Activated CD4-positive, alpha-beta T cell treated with anti-CD3 and anti-CD28 coated beads, Interleukin-2, amount 10 ng/mL, durations not matched to agents 7 days and 5 days (primary cell): Measurements from ENCODE around the gene LRRC8D. TPM values are rescaled to one million over a fixed set of nuclear protein-coding genes. Genes with fewer than 3 reads are reported as not detected.

Source experiments
- CTCF ChIA-PET: fragments of 350-600 bp; sonication (Branson Sonifier 250); formaldehyde crosslinking; loops from one replicate; lab custom pipeline; 2021; ENCODE audit warnings: antibody characterized with exemption; lab: Charles Lee
- POLR2A ChIA-PET: fragments of 350-600 bp; sonication (Branson Sonifier 250); formaldehyde crosslinking; loops from one replicate; lab custom pipeline; 2021; ENCODE audit warnings: antibody characterized with exemption; lab: Charles Lee
- DNase-seq: peaks from one replicate; pipeline ENCODE4 v3.0.0-alpha.2; 2020
- H3K27ac Mint-ChIP-seq: one replicate; pipeline ENCODE4 v1.8.0; 2021; ENCODE audit warnings: mild to moderate bottlenecking, moderate library complexity, mixed read lengths
- H3K27me3 Mint-ChIP-seq: one replicate; pipeline ENCODE4 v1.8.0; 2021; ENCODE audit warnings: mixed read lengths
- H3K36me3 Mint-ChIP-seq: one replicate; pipeline ENCODE4 v1.8.0; 2021; ENCODE audit warnings: low read depth, mixed read lengths
- H3K4me1 Mint-ChIP-seq: one replicate; pipeline ENCODE4 v1.8.0; 2021; ENCODE audit warnings: mixed read lengths
- H3K4me3 Mint-ChIP-seq: one replicate; pipeline ENCODE4 v1.8.0; 2021; ENCODE audit warnings: mild to moderate bottlenecking, moderate library complexity, mixed read lengths
- H3K9me3 Mint-ChIP-seq: one replicate; pipeline ENCODE4 v1.8.0; 2021; ENCODE audit warnings: mixed read lengths
- total RNA-seq, 2 experiments: library from RNA; stranded (reverse); gene quantifications; one replicate each; pipeline ENCODE4 v1.2.3, GENCODE V29; 2021

The LRRC8D gene
- total RNA-seq, 2 experiments from 2014 or later, result 31.8 to 41.0 TPM

- no peak overlapping the region for H3K4me3 Mint-ChIP-seq
- no peaks in the 10 kb centered on the region for H3K4me1 Mint-ChIP-seq
- H3K27me3 Mint-ChIP-seq, result no peaks in the 10 kb centered on the region
- H3K9me3 Mint-ChIP-seq, result no peaks in the 10 kb centered on the region
- ChIA-PET CTCF (no interaction called here), POLR2A (no interaction called here)
- H3K27ac Mint-ChIP-seq, result no peak overlapping the region
- peaks cover 15% of the 10 kb centered on the region for H3K36me3 Mint-ChIP-seq
- DNase-seq, result no peak
Observed at GRCh38 chr1:89939059-89939570, 118.3 kb downstream of the LRRC8D start.

DNA sequence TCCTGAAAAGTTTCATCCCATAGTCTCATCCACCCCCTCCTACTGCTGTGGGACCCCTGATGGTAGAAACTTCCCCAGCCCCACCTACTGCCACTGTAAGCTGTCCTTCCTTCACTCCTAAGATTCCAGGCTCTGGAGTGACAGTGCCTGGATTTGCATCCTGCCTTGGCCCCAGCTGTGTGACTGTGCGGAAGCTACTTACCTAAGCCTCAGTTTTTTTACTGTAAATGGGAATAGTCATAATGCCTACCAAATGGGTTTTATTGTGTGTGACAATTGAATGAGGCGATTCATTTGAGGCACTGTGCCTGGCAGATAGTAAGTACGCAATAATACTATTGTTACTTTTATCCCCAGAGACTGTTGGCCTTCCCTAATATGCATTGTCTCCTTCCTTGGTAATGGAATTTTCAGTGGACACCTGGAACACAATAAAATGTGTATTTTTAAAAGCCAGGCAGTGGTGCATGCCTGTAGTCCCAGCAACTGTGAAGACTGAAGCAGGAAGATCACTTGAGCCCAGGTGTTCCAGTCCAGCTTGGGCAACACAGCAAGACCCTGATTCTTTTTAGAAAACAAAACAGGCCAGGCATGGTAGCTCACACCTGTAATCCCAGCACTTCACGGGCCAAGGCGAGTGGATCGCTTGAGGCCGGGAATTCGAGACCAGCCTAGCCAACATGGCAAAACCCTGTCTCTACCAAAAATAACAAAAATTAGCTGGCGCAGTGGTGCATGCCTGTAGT is 119.0 kb downstream of the LRRC8D start:
- ChIA-PET CTCF (no interaction called here), POLR2A (no interaction called here)
- Mint-ChIP-seq H3K4me3 (no peak overlapping the region), H3K4me1 (no peaks in the 10 kb centered on the region), H3K27ac (no peak overlapping the region), H3K9me3 (no peaks in the 10 kb centered on the region), H3K36me3 (peaks cover 11% of the 10 kb centered on the region), H3K27me3 (no peaks in the 10 kb centered on the region)
- DNase-seq, result no peak

DNA sequence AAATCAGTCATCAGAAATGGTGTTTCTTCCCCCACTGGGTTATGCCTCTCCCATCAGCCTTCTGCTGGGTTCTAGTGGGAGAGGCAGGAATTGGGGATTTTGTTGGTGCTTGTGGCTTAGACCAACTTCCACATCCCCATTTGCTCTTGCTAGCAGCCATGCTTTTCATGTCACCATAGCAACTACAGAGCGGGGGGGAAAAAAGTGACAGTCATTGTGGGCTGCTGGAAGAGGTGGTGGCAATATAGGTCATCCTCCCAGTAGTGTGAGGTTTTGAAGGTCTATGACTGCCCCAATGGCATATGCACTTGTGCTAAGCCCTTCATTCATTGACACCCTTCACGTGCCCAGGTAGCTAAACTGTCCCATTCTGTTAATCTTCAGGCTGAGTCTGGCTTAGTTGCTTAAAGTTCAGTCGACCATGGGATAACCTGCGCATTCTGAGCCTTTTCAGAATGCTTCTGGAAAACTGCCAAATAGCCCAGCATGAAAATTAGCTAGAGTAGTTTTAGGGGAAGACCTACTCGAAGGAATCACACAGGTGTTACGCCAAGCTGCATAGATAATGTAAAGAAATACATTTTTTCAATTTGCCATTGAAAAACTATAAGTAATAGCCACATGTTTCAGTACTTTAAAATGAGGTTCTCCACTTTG is 120.4 kb downstream of the LRRC8D start:
- Mint-ChIP-seq H3K36me3 (peaks cover 3% of the 10 kb centered on the region), H3K27me3 (no peaks in the 10 kb centered on the region), H3K4me3 (no peak overlapping the region), H3K4me1 (no peaks in the 10 kb centered on the region), H3K9me3 (no peaks in the 10 kb centered on the region), H3K27ac (no peak overlapping the region)
- DNase-seq, result no peak
- ChIA-PET CTCF (no interaction called here), POLR2A (no interaction called here)

DNA sequence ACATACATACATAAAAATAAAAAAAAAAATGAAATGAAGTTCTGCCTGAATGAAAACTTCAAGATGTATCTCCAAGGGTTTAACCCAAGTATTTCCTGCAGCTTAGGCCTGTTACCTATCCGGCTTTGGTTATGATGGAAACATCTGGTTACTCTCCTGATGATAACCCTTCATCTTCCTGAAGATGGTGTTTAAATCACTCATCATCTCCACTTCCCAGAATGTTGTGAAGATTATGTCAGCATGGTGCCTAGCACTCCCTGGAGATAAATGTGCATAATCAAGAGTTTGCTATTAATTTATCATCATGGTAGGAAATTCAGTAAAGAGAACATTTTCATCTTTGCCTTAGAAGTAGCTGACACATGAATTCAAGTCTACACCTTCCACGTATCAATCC is 121.2 kb downstream of the LRRC8D start:
- H3K4me1 Mint-ChIP-seq, result no peaks in the 10 kb centered on the region
- no peaks in the 10 kb centered on the region for H3K27me3 Mint-ChIP-seq
- no peak overlapping the region for H3K27ac Mint-ChIP-seq
- DNase-seq, result no peak
- H3K4me3 Mint-ChIP-seq, result no peak overlapping the region
- ChIA-PET POLR2A (no interaction called here), CTCF (no interaction called here)
- H3K36me3 Mint-ChIP-seq, result peaks cover 3% of the 10 kb centered on the region
- H3K9me3 Mint-ChIP-seq, result no peaks in the 10 kb centered on the region

- no peaks in the 10 kb centered on the region for H3K27me3 Mint-ChIP-seq
- peaks cover 2% of the 10 kb centered on the region for H3K36me3 Mint-ChIP-seq
- no peak for DNase-seq
- no peaks in the 10 kb centered on the region for H3K4me1 Mint-ChIP-seq
- peaks cover 1% of the 10 kb centered on the region for H3K9me3 Mint-ChIP-seq
- ChIA-PET CTCF (interaction anchor here (2.2 kb wide), 1 partner anchor 11 kb away, joined by 6 read pairs; no protein-coding TSS in a partner anchor), POLR2A (no interaction called here)
- no peak overlapping the region for H3K27ac Mint-ChIP-seq
- no peak overlapping the region for H3K4me3 Mint-ChIP-seq
Observed at GRCh38 chr1:89942825-89943658, 122.2 kb downstream of the LRRC8D start.

- no peak overlapping the region for H3K27ac Mint-ChIP-seq
- peaks cover 3% of the 10 kb centered on the region for H3K9me3 Mint-ChIP-seq
- ChIA-PET POLR2A (no interaction called here), CTCF (interaction anchor here (0.8 to 2.2 kb wide), 3 partner anchors 10 to 26 kb away, joined by 3 to 6 read pairs (median 3); no protein-coding TSS in a partner anchor)
- H3K4me3 Mint-ChIP-seq, result no peak overlapping the region
- H3K27me3 Mint-ChIP-seq, result no peaks in the 10 kb centered on the region
- H3K4me1 Mint-ChIP-seq, result no peaks in the 10 kb centered on the region
- peaks cover 3% of the 10 kb centered on the region for H3K36me3 Mint-ChIP-seq
- no peak for DNase-seq
Observed at GRCh38 chr1:89943846-89944781, 123.3 kb downstream of the LRRC8D start.

GRCh38 chr1:89945852-89946476 is 125.1 kb downstream of the LRRC8D start:
- POLR2A ChIA-PET, result no interaction called here
- no peaks in the 10 kb centered on the region for H3K27me3 Mint-ChIP-seq

GRCh38 chr1:89946532-89946931 is 125.7 kb downstream of the LRRC8D start:
- POLR2A ChIA-PET, result no interaction called here
- no peak for DNase-seq

More at GRCh38 chr1:89945852-89946476, 125.1 kb downstream of the LRRC8D start:
- peaks cover 3% of the 10 kb centered on the region for H3K9me3 Mint-ChIP-seq
- peaks cover 3% of the 10 kb centered on the region for H3K36me3 Mint-ChIP-seq
- DNase-seq, result no peak
- no peaks in the 10 kb centered on the region for H3K4me1 Mint-ChIP-seq
- H3K27ac Mint-ChIP-seq, result no peak overlapping the region
- CTCF ChIA-PET, result interaction anchor here (1.3 kb wide), 1 partner anchor 103 kb away, joined by 3 read pairs; no protein-coding TSS in a partner anchor
- no peak overlapping the region for H3K4me3 Mint-ChIP-seq

GRCh38 chr1:89948722-89949345 is 128.0 kb downstream of the LRRC8D start:
- peaks cover 3% of the 10 kb centered on the region for H3K36me3 Mint-ChIP-seq
- H3K9me3 Mint-ChIP-seq, result peaks cover 3% of the 10 kb centered on the region
- ChIA-PET CTCF (interaction anchor here (0.6 to 1.5 kb wide), 4 partner anchors 28 to 909 kb away, joined by 3 to 4 read pairs (median 3); no protein-coding TSS in a partner anchor), POLR2A (no interaction called here)
- H3K4me3 Mint-ChIP-seq, result no peak overlapping the region
- H3K27me3 Mint-ChIP-seq, result no peaks in the 10 kb centered on the region
- H3K4me1 Mint-ChIP-seq, result peaks cover 13% of the 10 kb centered on the region
- no peak overlapping the region for H3K27ac Mint-ChIP-seq
- no peak for DNase-seq

More at GRCh38 chr1:89946532-89946931, 125.7 kb downstream of the LRRC8D start:
- Mint-ChIP-seq H3K4me3 (no peak overlapping the region), H3K27me3 (no peaks in the 10 kb centered on the region), H3K9me3 (peaks cover 3% of the 10 kb centered on the region), H3K27ac (no peak overlapping the region), H3K4me1 (no peaks in the 10 kb centered on the region), H3K36me3 (peaks cover 3% of the 10 kb centered on the region)
- CTCF ChIA-PET, result interaction anchor here (0.6 to 1.3 kb wide), 2 partner anchors 36 to 104 kb away, joined by 3 read pairs; no protein-coding TSS in a partner anchor

GRCh38 chr1:89949991-89950624 is 129.3 kb downstream of the LRRC8D start:
- H3K36me3 Mint-ChIP-seq, result peaks cover 3% of the 10 kb centered on the region
- H3K4me1 Mint-ChIP-seq, result peaks cover 21% of the 10 kb centered on the region
- H3K4me3 Mint-ChIP-seq, result no peak overlapping the region
- DNase-seq, result no peak
- POLR2A ChIA-PET, result interaction anchor here (0.6 kb wide), 1 partner anchor 218 kb away, joined by 4 read pairs; no protein-coding TSS in a partner anchor
- CTCF ChIA-PET, result no interaction called here
- no peak overlapping the region for H3K27ac Mint-ChIP-seq
- peaks cover 3% of the 10 kb centered on the region for H3K9me3 Mint-ChIP-seq
- no peaks in the 10 kb centered on the region for H3K27me3 Mint-ChIP-seq
